Neural progenitor cell (in vitro differentiated cells): ENCODE data around the gene CNGA2. TPM values are rescaled to one million over a fixed set of nuclear protein-coding genes. Genes with fewer than 3 reads are reported as not detected.

Experiments used
- DNase-seq: peaks from one replicate; pipeline ENCODE4 v3.0.0-alpha.2; 2016; ENCODE audit warnings: low spot score
- H2AFZ ChIP-seq: fragments of 200-600 bp; sonication (generic); replicated peaks from 2 replicates; pipeline ENCODE4 v1.6.1; 2016; ENCODE audit warnings: antibody characterized with exemption
- H3F3A ChIP-seq: fragments of 200-600 bp; sonication (generic); 2 replicates; pipeline ENCODE4 v1.6.1; 2016; ENCODE audit warnings: antibody characterized with exemption, low read depth
- H3K27ac ChIP-seq: fragments of 200-600 bp; sonication (generic); 2 replicates; pipeline ENCODE4 v1.5.1; 2016; ENCODE audit warnings: mild to moderate bottlenecking
- H3K27me3 ChIP-seq: fragments of 200-600 bp; sonication (generic); 2 replicates; pipeline ENCODE4 v1.6.1; 2016; ENCODE audit warnings: mild to moderate bottlenecking, moderate library complexity
- H3K36me3 ChIP-seq: fragments of 200-600 bp; sonication (generic); 2 replicates; pipeline ENCODE4 v1.5.1; 2016
- H3K4me1 ChIP-seq: fragments of 200-600 bp; sonication (generic); 2 replicates; pipeline ENCODE4 v1.6.1; 2016; ENCODE audit warnings: mixed run types
- H3K4me2 ChIP-seq: fragments of 200-600 bp; sonication (generic); 2 replicates; pipeline ENCODE4 v1.6.1; 2016
- H3K4me3 ChIP-seq: fragments of 200-600 bp; sonication (generic); 2 replicates; pipeline ENCODE4 v1.5.1; 2016
- H3K79me2 ChIP-seq: fragments of 200-600 bp; sonication (generic); 2 replicates; pipeline ENCODE4 v1.6.1; 2016; ENCODE audit warnings: low read depth
- H3K9ac ChIP-seq: fragments of 200-600 bp; sonication (generic); 2 replicates; pipeline ENCODE4 v1.6.1; 2016
- H3K9me3 ChIP-seq: fragments of 200-600 bp; sonication (generic); 2 replicates; pipeline ENCODE4 v1.5.1; 2016; ENCODE audit warnings: low read depth
- H4K20me1 ChIP-seq: fragments of 200-600 bp; sonication (generic); 2 replicates; pipeline ENCODE4 v1.6.1; 2016; ENCODE audit warnings: low read depth
- H3K27ac Mint-ChIP-seq: 3 replicates; pipeline ENCODE4 v1.8.0; 2021; ENCODE audit warnings: mixed read lengths
- H3K27me3 Mint-ChIP-seq: 2 replicates; pipeline ENCODE4 v1.8.0; 2022; ENCODE audit warnings: low read depth, mild to moderate bottlenecking, inconsistent platforms, moderate library complexity, mixed read lengths; ENCODE audit not compliant: insufficient read depth
- H3K36me3 Mint-ChIP-seq: 3 replicates; pipeline ENCODE4 v1.8.0; 2021; ENCODE audit warnings: mixed read lengths
- H3K4me1 Mint-ChIP-seq: 3 replicates; pipeline ENCODE4 v1.8.0; 2021; ENCODE audit warnings: mixed read lengths
- H3K4me3 Mint-ChIP-seq: 3 replicates; pipeline ENCODE4 v1.8.0; 2021; ENCODE audit warnings: mild to moderate bottlenecking, moderate library complexity, mixed read lengths
- H3K9me3 Mint-ChIP-seq: 3 replicates; pipeline ENCODE4 v1.8.0; 2020; ENCODE audit warnings: mixed read lengths
- EZH2 ChIP-seq: fragments of 200-600 bp; sonication (generic); IDR thresholded peaks from 2 replicates; pipeline ENCODE4 v1.6.1; 2017; ENCODE audit warnings: antibody characterized with exemption, mild to moderate bottlenecking, moderate library complexity
- EZH2phosphoT487 ChIP-seq: fragments of 200-600 bp; sonication (generic); IDR thresholded peaks from 2 replicates; pipeline ENCODE4 v1.6.1; 2017; ENCODE audit warnings: antibody characterized with exemption
- total RNA-seq: library from RNA; depleted of rRNA; stranded (reverse); fragments of >200 nt; gene quantifications from 2 replicates; pipeline ENCODE4 v1.2.3, GENCODE V29; 2015; ENCODE audit warnings: low replicate concordance
- TF ChIP-seq, protein P1 (sequence below): fragments of 200-600 bp; sonication (generic); IDR thresholded peaks from 2 replicates; pipeline ENCODE4 v1.5.1; 2017; ENCODE audit warnings: antibody characterized with exemption, mild to moderate bottlenecking

CNGA2 gene
- total RNA-seq, 1 donor from 2014 or later: not detected

GRCh38 chrX:151736685-151737084 is 2.1 kb downstream of the CNGA2 start:
- Mint-ChIP-seq H3K27me3 (peaks cover 22% of the 10 kb centered on the region), H3K9me3 (peaks cover 13% of the 10 kb centered on the region), H3K36me3 (no peaks in the 10 kb centered on the region), H3K27ac (no peak overlapping the region), H3K4me3 (no peak overlapping the region), H3K4me1 (no peaks in the 10 kb centered on the region)
- Histone ChIP-seq H4K20me1 (no peaks in the 10 kb centered on the region), H3K36me3 (no peaks in the 10 kb centered on the region), H3K27ac (no peak overlapping the region), H3F3A (no peaks in the 10 kb centered on the region), H3K4me1 (no peaks in the 10 kb centered on the region), H2AFZ (no peak overlapping the region), H3K9ac (no peak overlapping the region), H3K4me2 (no peak overlapping the region), H3K4me3 (no peak overlapping the region), H3K9me3 (no peaks in the 10 kb centered on the region), H3K79me2 (no peaks in the 10 kb centered on the region), H3K27me3 (no peaks in the 10 kb centered on the region)
- TF ChIP-seq EZH2 (no peak), EZH2phosphoT487 (no peak)
- TF ChIP-seq, protein P1, sequence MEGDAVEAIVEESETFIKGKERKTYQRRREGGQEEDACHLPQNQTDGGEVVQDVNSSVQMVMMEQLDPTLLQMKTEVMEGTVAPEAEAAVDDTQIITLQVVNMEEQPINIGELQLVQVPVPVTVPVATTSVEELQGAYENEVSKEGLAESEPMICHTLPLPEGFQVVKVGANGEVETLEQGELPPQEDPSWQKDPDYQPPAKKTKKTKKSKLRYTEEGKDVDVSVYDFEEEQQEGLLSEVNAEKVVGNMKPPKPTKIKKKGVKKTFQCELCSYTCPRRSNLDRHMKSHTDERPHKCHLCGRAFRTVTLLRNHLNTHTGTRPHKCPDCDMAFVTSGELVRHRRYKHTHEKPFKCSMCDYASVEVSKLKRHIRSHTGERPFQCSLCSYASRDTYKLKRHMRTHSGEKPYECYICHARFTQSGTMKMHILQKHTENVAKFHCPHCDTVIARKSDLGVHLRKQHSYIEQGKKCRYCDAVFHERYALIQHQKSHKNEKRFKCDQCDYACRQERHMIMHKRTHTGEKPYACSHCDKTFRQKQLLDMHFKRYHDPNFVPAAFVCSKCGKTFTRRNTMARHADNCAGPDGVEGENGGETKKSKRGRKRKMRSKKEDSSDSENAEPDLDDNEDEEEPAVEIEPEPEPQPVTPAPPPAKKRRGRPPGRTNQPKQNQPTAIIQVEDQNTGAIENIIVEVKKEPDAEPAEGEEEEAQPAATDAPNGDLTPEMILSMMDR: no peak
- DNase-seq: no peak

- no peaks in the 10 kb centered on the region for H3K36me3 Mint-ChIP-seq
- H3K4me1 Mint-ChIP-seq: no peaks in the 10 kb centered on the region
- no peak overlapping the region for H3K4me2 ChIP-seq
- H3K27ac Mint-ChIP-seq: no peak overlapping the region
- no peaks in the 10 kb centered on the region for H3F3A ChIP-seq
- peaks cover 19% of the 10 kb centered on the region for H3K9me3 Mint-ChIP-seq
- no peaks in the 10 kb centered on the region for H4K20me1 ChIP-seq
- H3K4me1 ChIP-seq: no peaks in the 10 kb centered on the region
- no peaks in the 10 kb centered on the region for H3K79me2 ChIP-seq
- no peaks in the 10 kb centered on the region for H3K36me3 ChIP-seq
- TF ChIP-seq EZH2 (no peak), EZH2phosphoT487 (no peak)
- TF ChIP-seq, protein P1: no peak
- no peak overlapping the region for H3K4me3 ChIP-seq
- peaks cover 18% of the 10 kb centered on the region for H3K27me3 Mint-ChIP-seq
- H3K4me3 Mint-ChIP-seq: no peak overlapping the region
- DNase-seq: no peak
- H2AFZ ChIP-seq: no peak overlapping the region
- no peaks in the 10 kb centered on the region for H3K27me3 ChIP-seq
- no peak overlapping the region for H3K27ac ChIP-seq
- no peaks in the 10 kb centered on the region for H3K9me3 ChIP-seq
- no peak overlapping the region for H3K9ac ChIP-seq
These were observed 2.9 kb downstream of the CNGA2 start for GRCh38 chrX:151737494-151737893.

- no peak for TF ChIP-seq EZH2phosphoT487
- no peak for TF ChIP-seq EZH2
- no peak for DNase-seq
- Histone ChIP-seq H3K79me2 (no peaks in the 10 kb centered on the region), H4K20me1 (no peaks in the 10 kb centered on the region), H3K36me3 (no peaks in the 10 kb centered on the region), H3K9ac (no peak overlapping the region), H3K4me3 (no peak overlapping the region), H2AFZ (no peak overlapping the region), H3F3A (no peaks in the 10 kb centered on the region), H3K27ac (no peak overlapping the region), H3K4me2 (no peak overlapping the region), H3K27me3 (no peaks in the 10 kb centered on the region), H3K4me1 (no peaks in the 10 kb centered on the region), H3K9me3 (no peaks in the 10 kb centered on the region)
- Mint-ChIP-seq H3K27ac (no peak overlapping the region), H3K4me3 (no peak overlapping the region), H3K9me3 (peaks cover 20% of the 10 kb centered on the region), H3K4me1 (no peaks in the 10 kb centered on the region), H3K36me3 (no peaks in the 10 kb centered on the region), H3K27me3 (peaks cover 19% of the 10 kb centered on the region)
These were observed 4.2 kb downstream of the CNGA2 start for GRCh38 chrX:151738751-151739150.

- no peaks in the 10 kb centered on the region for H3K4me1 Mint-ChIP-seq
- peaks cover 16% of the 10 kb centered on the region for H3K27me3 Mint-ChIP-seq
- TF ChIP-seq, protein P1: no peak
- TF ChIP-seq EZH2phosphoT487 (no peak), EZH2 (no peak)
These were observed 7.1 kb downstream of the CNGA2 start for GRCh38 chrX:151741606-151742005.

More at GRCh38 chrX:151741606-151742005, 7.1 kb downstream of the CNGA2 start:
- Histone ChIP-seq H3K27ac (no peak overlapping the region), H3K79me2 (no peaks in the 10 kb centered on the region), H3K9me3 (no peaks in the 10 kb centered on the region), H2AFZ (no peak overlapping the region), H3K27me3 (no peaks in the 10 kb centered on the region), H3K4me2 (no peak overlapping the region), H3K4me3 (no peak overlapping the region), H3K4me1 (no peaks in the 10 kb centered on the region), H3K36me3 (no peaks in the 10 kb centered on the region), H4K20me1 (no peaks in the 10 kb centered on the region), H3K9ac (no peak overlapping the region), H3F3A (no peaks in the 10 kb centered on the region)
- no peak for DNase-seq
- Mint-ChIP-seq H3K36me3 (no peaks in the 10 kb centered on the region), H3K27ac (no peak overlapping the region), H3K4me3 (no peak overlapping the region), H3K9me3 (peaks cover 21% of the 10 kb centered on the region)
